Liver (tissue), 3 donors: ENCODE data around the gene TMEM101.
A peak's percentile ranks its signal among the peaks of the same experiment; 100 is the strongest.

Source experiments
- EGR1 ChIP-seq, 2 donors: IDR thresholded peaks; 2 replicates each; pipeline ENCODE4 v1.6.1; 2016 to 2018; ENCODE audit warnings: antibody characterized with exemption in 2 of 2, low read depth in 2 of 2
- RXRA ChIP-seq, 2 donors: IDR thresholded peaks; 2 replicates each; pipeline ENCODE4 v1.6.1; 2017 to 2018; ENCODE audit warnings: antibody characterized with exemption in 2 of 2, mild to moderate bottlenecking in 1 of 2
- SP1 ChIP-seq: IDR thresholded peaks from 2 replicates; pipeline ENCODE4 v1.6.1; 2018; ENCODE audit warnings: antibody characterized with exemption, mild to moderate bottlenecking
- TAF1 ChIP-seq: conservative IDR thresholded peaks from 2 replicates; pipeline ENCODE4 v1.6.1; 2016; ENCODE audit warnings: antibody characterized with exemption, mild to moderate bottlenecking
- TF ChIP-seq, protein P1 (sequence below): IDR thresholded peaks from 2 replicates; pipeline ENCODE4 v1.6.1; 2016; ENCODE audit warnings: antibody characterized with exemption
- TF ChIP-seq, protein P2 (sequence below): fragments of 150-350 bp; IDR thresholded peaks from 2 replicates; pipeline ENCODE4 v1.5.1; 2017; ENCODE audit warnings: improper control_type of control experiment, low read depth, low read length; ENCODE audit not compliant: missing input control
- TF ChIP-seq, protein P3 (sequence below): IDR thresholded peaks from 2 replicates; pipeline ENCODE4 v1.6.1; 2016; ENCODE audit warnings: antibody characterized with exemption
- donor health status: healthy.
- donor health status: healthy.

DNA sequence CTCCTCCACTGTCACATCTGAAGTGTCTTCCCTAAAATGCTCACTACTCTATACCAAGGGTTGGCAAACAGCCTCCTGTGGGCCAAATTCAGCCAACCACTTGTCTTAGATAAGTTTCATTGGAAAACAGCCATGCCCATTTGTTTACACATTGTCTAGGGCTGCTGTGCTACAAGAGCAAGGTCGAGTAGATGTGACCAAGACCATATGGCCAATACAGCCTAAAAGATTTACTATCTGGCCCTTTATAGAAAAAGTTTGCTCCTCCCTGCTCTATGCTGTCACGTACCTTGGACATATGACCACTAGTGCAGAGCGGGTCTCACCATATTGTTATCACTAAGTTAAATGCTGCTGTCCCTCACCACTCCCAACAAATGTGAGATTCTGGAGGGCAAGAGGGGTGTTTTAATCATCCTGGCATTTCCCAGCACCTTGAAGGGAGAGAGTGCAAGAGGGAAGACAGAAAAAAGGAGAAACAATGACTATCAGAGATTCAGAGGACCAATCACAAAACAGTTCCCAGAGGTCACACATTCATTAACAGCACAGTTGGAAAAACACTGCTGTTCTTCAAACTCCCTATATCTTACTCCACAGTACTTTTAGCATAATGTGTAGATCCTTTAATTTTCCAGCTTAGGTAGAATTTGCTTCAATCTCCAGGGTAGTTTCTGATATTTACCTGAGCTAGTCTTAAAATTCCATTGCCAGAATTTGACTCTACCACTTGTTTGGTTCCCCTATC lies 38.5 kb upstream of the TMEM101 start:
- TF ChIP-seq, protein P1, sequence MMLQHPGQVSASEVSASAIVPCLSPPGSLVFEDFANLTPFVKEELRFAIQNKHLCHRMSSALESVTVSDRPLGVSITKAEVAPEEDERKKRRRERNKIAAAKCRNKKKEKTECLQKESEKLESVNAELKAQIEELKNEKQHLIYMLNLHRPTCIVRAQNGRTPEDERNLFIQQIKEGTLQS, result no peak
- TF ChIP-seq, protein P2, sequence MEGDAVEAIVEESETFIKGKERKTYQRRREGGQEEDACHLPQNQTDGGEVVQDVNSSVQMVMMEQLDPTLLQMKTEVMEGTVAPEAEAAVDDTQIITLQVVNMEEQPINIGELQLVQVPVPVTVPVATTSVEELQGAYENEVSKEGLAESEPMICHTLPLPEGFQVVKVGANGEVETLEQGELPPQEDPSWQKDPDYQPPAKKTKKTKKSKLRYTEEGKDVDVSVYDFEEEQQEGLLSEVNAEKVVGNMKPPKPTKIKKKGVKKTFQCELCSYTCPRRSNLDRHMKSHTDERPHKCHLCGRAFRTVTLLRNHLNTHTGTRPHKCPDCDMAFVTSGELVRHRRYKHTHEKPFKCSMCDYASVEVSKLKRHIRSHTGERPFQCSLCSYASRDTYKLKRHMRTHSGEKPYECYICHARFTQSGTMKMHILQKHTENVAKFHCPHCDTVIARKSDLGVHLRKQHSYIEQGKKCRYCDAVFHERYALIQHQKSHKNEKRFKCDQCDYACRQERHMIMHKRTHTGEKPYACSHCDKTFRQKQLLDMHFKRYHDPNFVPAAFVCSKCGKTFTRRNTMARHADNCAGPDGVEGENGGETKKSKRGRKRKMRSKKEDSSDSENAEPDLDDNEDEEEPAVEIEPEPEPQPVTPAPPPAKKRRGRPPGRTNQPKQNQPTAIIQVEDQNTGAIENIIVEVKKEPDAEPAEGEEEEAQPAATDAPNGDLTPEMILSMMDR, result no peak
- TF ChIP-seq, protein P3, sequence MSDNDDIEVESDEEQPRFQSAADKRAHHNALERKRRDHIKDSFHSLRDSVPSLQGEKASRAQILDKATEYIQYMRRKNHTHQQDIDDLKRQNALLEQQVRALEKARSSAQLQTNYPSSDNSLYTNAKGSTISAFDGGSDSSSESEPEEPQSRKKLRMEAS, result no peak
- no peak for TF ChIP-seq TAF1
- no peak for TF ChIP-seq EGR1 (IDR thresholded peaks at IDR 0.05; ENCODE audit: low read depth in 2 of 2)
- peak in 1 of 2 donors; percentile 21 for TF ChIP-seq RXRA (IDR thresholded peaks at IDR 0.05)
- TF ChIP-seq SP1, result no peak
